Thyroid gland (tissue), 4 donors: ENCODE data around the gene UCKL1.

Source experiments
- CTCF ChIP-seq, 6 experiments: fragments of 200-600 bp in 3 of 6; fragments of 450-650 bp in 3 of 6; sonication (generic) in 3 of 6; IDR thresholded peaks; one replicate each; pipeline ENCODE4 v1.5.1; 2016 to 2019; ENCODE audit warnings: antibody characterized with exemption in 6 of 6, mild to moderate bottlenecking in 2 of 6, inconsistent platforms in 1 of 6, moderate library complexity in 1 of 6
- POLR2A ChIP-seq, 2 donors: fragments of 450-650 bp; IDR thresholded peaks; one replicate each; pipeline ENCODE4 v1.6.1; 2017; ENCODE audit warnings: antibody characterized with exemption in 2 of 2, mild to moderate bottlenecking in 2 of 2, moderate library complexity in 1 of 2

- TF ChIP-seq POLR2A (IDR thresholded peaks at IDR 0.05) (no peak), CTCF (IDR thresholded peaks at IDR 0.05) (no peak)
These were observed 55.8 kb downstream of the UCKL1 start for GRCh38 chr20:63900413-63900812.
